K562 (cell line): ENCODE data around the gene ZYG11A. TPM values are rescaled to one million over a fixed set of nuclear protein-coding genes. Genes with fewer than 3 reads are reported as not detected.
"Not testable (repeated sequence)": the region's sequence is repeated elsewhere in the genome, so short reads cannot be mapped to it uniquely, and the experiment has no call there.

Experiments
- ATAC-seq: fragments of 200-7000 bp; cut with Tn5 transposase; 3 replicates; pipeline ENCODE4 v1.9.1; 2020; ENCODE audit warnings: moderate library complexity
- BruUV-seq: library from RNA; stranded (reverse); fragments of 400-500 nt; replicated peaks from 2 replicates; lab custom pipeline; 2021; lab: Mats Ljungman, UMichigan
- CTCF ChIA-PET: fragments of 300-600 bp; formaldehyde crosslinking; extraction: SDS; loops from one replicate; lab custom pipeline; 2021; ENCODE audit warnings: low intra/inter-chr PET ratio; lab: Yijun Ruan, JAX
- POLR2A ChIA-PET: fragments of 300-600, 350-650 bp; sonication (Branson Sonifier 250); formaldehyde crosslinking; extraction: SDS; loops from one replicate; lab custom pipeline; 2021; ENCODE audit warnings: antibody characterized with exemption, inconsistent platforms; lab: Yijun Ruan, JAX
- DNase-seq, 4 experiments: peaks; one replicate each; pipeline versions ENCODE4 v3.0.0 to v3.0.0-alpha.2; 2011 to 2018; ENCODE audit warnings: low spot score in 3 of 4, mixed read lengths in 3 of 4; ENCODE audit errors: extremely low read depth in 1 of 4
- FAIRE-seq: peaks from 2 replicates; lab custom pipeline; 2011; peaks lifted over from hg19 to GRCh38; lab: Jason Lieb, UNC
- H2AFZ ChIP-seq: 2 replicates; pipeline ENCODE4 v1.6.0; 2011; ENCODE audit warnings: low read depth, low read length, control low read depth, inconsistent platforms
- H3K27ac ChIP-seq: fragments of 200-600 bp; 3 replicates; pipeline ENCODE4 v1.8.0; 2011; ENCODE audit warnings: low read depth, mild to moderate bottlenecking, control low read depth, inconsistent platforms, low read length, moderate library complexity, mixed read lengths; ENCODE audit errors: extremely low read depth
- H3K27me3 ChIP-seq, 2 experiments: fragments of 300-600 bp in 1 of 2; 2 replicates in 1 of 2; 3 replicates in 1 of 2; pipeline versions ENCODE4 v1.6.0 to v1.8.0; 2011; ENCODE audit warnings: inconsistent platforms in 2 of 2, low read length in 2 of 2, mild to moderate bottlenecking in 1 of 2, mixed read lengths in 1 of 2, moderate library complexity in 1 of 2; ENCODE audit not compliant: control insufficient read depth in 2 of 2, insufficient read depth in 2 of 2
- H3K36me3 ChIP-seq: fragments of 300-600 bp; 3 replicates; pipeline ENCODE4 v1.8.0; 2011; ENCODE audit warnings: mild to moderate bottlenecking, low read length, inconsistent platforms; ENCODE audit not compliant: control insufficient read depth, insufficient read depth
- H3K4me1 ChIP-seq, 2 experiments: fragments of 200-600 bp in 1 of 2; replicated peaks in 1 of 2; 2 replicates in 1 of 2; 3 replicates in 1 of 2; pipeline versions ENCODE4 v1.5.1 to v1.8.0; 2011; ENCODE audit warnings: inconsistent platforms in 2 of 2, low read length in 2 of 2, mild to moderate bottlenecking in 1 of 2, mixed read lengths in 1 of 2, moderate library complexity in 1 of 2; ENCODE audit not compliant: control insufficient read depth in 2 of 2, insufficient read depth in 2 of 2
- H3K4me2 ChIP-seq: 2 replicates; pipeline ENCODE4 v1.6.1; 2011; ENCODE audit warnings: low read length, control low read depth, inconsistent platforms, mixed read lengths; ENCODE audit not compliant: insufficient read depth
- H3K4me3 ChIP-seq: fragments of 200-600 bp; sonication (generic), shearing (Covaris generic); 2 replicates; pipeline ENCODE4 v1.5.1; 2016; ENCODE audit warnings: control low read depth, inconsistent platforms
- H3K79me2 ChIP-seq: fragments of 200-600 bp; 3 replicates; pipeline ENCODE4 v1.8.0; 2011; ENCODE audit warnings: low read length, inconsistent platforms; ENCODE audit not compliant: control insufficient read depth, insufficient read depth
- H3K9ac ChIP-seq, 2 experiments: 2 replicates each; pipeline versions ENCODE4 v1.6.0 to v1.6.1; 2011; ENCODE audit warnings: low read depth in 2 of 2, low read length in 2 of 2, control low read depth in 1 of 2, inconsistent platforms in 1 of 2, mild to moderate bottlenecking in 1 of 2, mixed read lengths in 1 of 2; ENCODE audit not compliant: insufficient read depth in 1 of 2
- H3K9me1 ChIP-seq: one replicate; pipeline ENCODE4 v1.6.0; 2011; ENCODE audit warnings: inconsistent platforms, mild to moderate bottlenecking, low read length, moderate library complexity; ENCODE audit not compliant: control insufficient read depth, insufficient read depth
- H3K9me3 ChIP-seq: replicated peaks from 2 replicates; pipeline ENCODE4 v1.5.1; 2011; ENCODE audit warnings: low read depth, low read length, inconsistent platforms; ENCODE audit not compliant: control insufficient read depth, insufficient read depth
- H4K20me1 ChIP-seq: replicated peaks from 2 replicates; pipeline ENCODE4 v1.6.1; 2011; ENCODE audit warnings: low read length, inconsistent platforms, mixed read lengths; ENCODE audit not compliant: control insufficient read depth, insufficient read depth
- CEBPB ChIP-seq: fragments of 450-650 bp; IDR thresholded peaks from 2 replicates; pipeline ENCODE4 v1.6.1; 2016; ENCODE audit warnings: missing genetic modification characterization, missing compliant biosample characterization
- DPF2 ChIP-seq: fragments of 450-650 bp; IDR thresholded peaks from 2 replicates; pipeline ENCODE4 v1.6.1; 2016
- ETV5 ChIP-seq: sonication (generic); formaldehyde crosslinking; IDR thresholded peaks from 2 replicates; pipeline ENCODE4 v1.4.0; 2020; ENCODE audit warnings: low read depth, mild to moderate bottlenecking, missing genetic modification reagents
- TEAD4 ChIP-seq, 2 experiments: sonication (generic) in 1 of 2; formaldehyde crosslinking in 1 of 2; IDR thresholded peaks; 2 replicates each; pipeline versions ENCODE4 v1.6.1 to v1.8.0; 2012 to 2022; ENCODE audit warnings: borderline replicate concordance in 1 of 2, inconsistent platforms in 1 of 2, low read length in 1 of 2, mild to moderate bottlenecking in 1 of 2, missing genetic modification reagents in 1 of 2
- ZEB2 ChIP-seq: fragments of 450-650 bp; IDR thresholded peaks from 2 replicates; pipeline ENCODE4 v1.6.1; 2016
- WGBS: fragments of 100-300 bp; shearing (Covaris generic); methylation state at CpG from one replicate; pipeline ENCODE4 v1.1.6; 2016; ENCODE audit warnings: low coverage, mixed read lengths; ENCODE audit not compliant: insufficient coverage; ENCODE audit errors: missing lambda C conversion rate; 5-methylcytosine and 5-hydroxymethylcytosine counted together
- in situ Hi-C: fragments of 300-500 bp; cut with MboI; formaldehyde crosslinking; loops from 4 replicates; pipeline ENCODE4 v1.15.0; 2018; ENCODE audit warnings: inconsistent platforms, mixed read lengths
- intact Hi-C: fragments of 100-400 bp; cut with micrococcal nuclease; formaldehyde crosslinking; loops from 2 replicates; pipeline ENCODE4 v1.14.2; 2022
- polyA plus RNA-seq, 8 experiments: library from polyadenylated mRNA; depleted of rRNA in 4 of 8; stranded (reverse) in 5 of 8; unstranded in 3 of 8; fragments of >200 nt; fragmentation: Nextera tagmentation in 2 of 8; fragmentation: Illumina TruSeq in 1 of 8; extraction: Ambion mirVana in 2 of 8; extraction: Trizol in 1 of 8; gene quantifications; 2 replicates each; pipeline versions ENCODE4 v1.2.1 to v1.2.3, GENCODE V29; 2011 to 2014; ENCODE audit warnings: inconsistent platforms in 1 of 8, missing spikeins in 1 of 8
- total RNA-seq, 7 experiments: library from RNA; depleted of rRNA in 6 of 7; stranded (reverse); fragments of >200 nt in 6 of 7; fragmentation: Illumina TruSeq in 2 of 7; extraction: Trizol in 2 of 7; gene quantifications; 2 replicates each; pipeline versions ENCODE4 v1.2.1 to v1.2.3, GENCODE V29; 2011 to 2021; ENCODE audit warnings: low replicate concordance in 1 of 7

Gene ZYG11A
- total and polyA plus RNA-seq, 9 of the 15 experiments (the other 6 are each of a cell fraction or from before 2014, with no cell fraction given): 4.5 to 21.9 (median 14.0) TPM

GRCh38 chr1:52814465-52814864 is 28.1 kb upstream of the ZYG11A start (continued):
- TF ChIP-seq TEAD4 (IDR thresholded peaks at IDR 0.05; ENCODE audit: low read length) (peak; percentile 43), TEAD4 (CRISPR knock-in tag; IDR thresholded peaks at IDR 0.05; ENCODE audit: borderline replicate concordance) (no peak), CEBPB (tag) (peak; percentile 76), DPF2 (peak; percentile 31; the same call in 1 of the 2 replicates), ZEB2 (0 out of 2 replicates have a peak, but pooled peaks have one; percentile 20), ETV5 (CRISPR knock-in tag) (0 out of 2 replicates have a peak, but pooled peaks have one; percentile 34)
- TF ChIP-seq, all 486 proteins: peak for 15

- H3K9me3 ChIP-seq, H3K27me3 ChIP-seq, intact Hi-C loops, CTCF ChIA-PET, H3K27ac ChIP-seq, H3K4me2 ChIP-seq, H3K4me1 ChIP-seq, DNase-seq, FAIRE-seq, H4K20me1 ChIP-seq, H3K9ac ChIP-seq, H3K9me1 ChIP-seq, H3K4me3 ChIP-seq, H3K79me2 ChIP-seq, ATAC-seq, BruUV-seq, H2AFZ ChIP-seq, in situ Hi-C loops: not testable (repeated sequence)
- peaks cover 19% of the 10 kb centered on the region; the same call in 2 of the 3 replicates for H3K36me3 ChIP-seq
- 93% methylated on average over 5 of the region's 5 CpGs for WGBS
- POLR2A ChIA-PET: interaction anchor here (1.3 kb wide), 1 partner anchor 11 kb away, joined by 5 read pairs; no protein-coding TSS in a partner anchor
Measured at GRCh38 chr1:52820830-52821229, 21.7 kb upstream of the ZYG11A start.
